Gastroesophageal sphincter (tissue), 3 donors: ENCODE results near the gene LSM14A.

Source experiments
- POLR2A ChIP-seq, 2 donors: fragments of 450-650 bp; IDR thresholded peaks; one replicate each; pipeline ENCODE4 v1.6.1; 2017; ENCODE audit warnings: antibody characterized with exemption in 2 of 2, mild to moderate bottlenecking in 2 of 2, moderate library complexity in 1 of 2
- TF ChIP-seq, protein P1 (sequence below), 4 experiments: fragments of 200-600 bp in 2 of 4; fragments of 450-650 bp in 2 of 4; sonication (generic) in 1 of 4; IDR thresholded peaks; one replicate each; pipeline ENCODE4 v1.5.1; 2017 to 2019; ENCODE audit warnings: antibody characterized with exemption in 4 of 4, mild to moderate bottlenecking in 2 of 4, moderate library complexity in 2 of 4

GRCh38 chr19:34128558-34129250, 43.6 kb upstream of the LSM14A start:
- TF ChIP-seq, protein P1, sequence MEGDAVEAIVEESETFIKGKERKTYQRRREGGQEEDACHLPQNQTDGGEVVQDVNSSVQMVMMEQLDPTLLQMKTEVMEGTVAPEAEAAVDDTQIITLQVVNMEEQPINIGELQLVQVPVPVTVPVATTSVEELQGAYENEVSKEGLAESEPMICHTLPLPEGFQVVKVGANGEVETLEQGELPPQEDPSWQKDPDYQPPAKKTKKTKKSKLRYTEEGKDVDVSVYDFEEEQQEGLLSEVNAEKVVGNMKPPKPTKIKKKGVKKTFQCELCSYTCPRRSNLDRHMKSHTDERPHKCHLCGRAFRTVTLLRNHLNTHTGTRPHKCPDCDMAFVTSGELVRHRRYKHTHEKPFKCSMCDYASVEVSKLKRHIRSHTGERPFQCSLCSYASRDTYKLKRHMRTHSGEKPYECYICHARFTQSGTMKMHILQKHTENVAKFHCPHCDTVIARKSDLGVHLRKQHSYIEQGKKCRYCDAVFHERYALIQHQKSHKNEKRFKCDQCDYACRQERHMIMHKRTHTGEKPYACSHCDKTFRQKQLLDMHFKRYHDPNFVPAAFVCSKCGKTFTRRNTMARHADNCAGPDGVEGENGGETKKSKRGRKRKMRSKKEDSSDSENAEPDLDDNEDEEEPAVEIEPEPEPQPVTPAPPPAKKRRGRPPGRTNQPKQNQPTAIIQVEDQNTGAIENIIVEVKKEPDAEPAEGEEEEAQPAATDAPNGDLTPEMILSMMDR (IDR thresholded peaks at IDR 0.05), result no peak
- no peak for TF ChIP-seq POLR2A (IDR thresholded peaks at IDR 0.05)
